GM18868 (cell line): ENCODE data around the gene COL6A3.
A peak's percentile ranks its signal among the peaks of the same experiment; 100 is the strongest.

Experiments
- ATAC-seq: cut with Tn5 transposase; IDR thresholded peaks from one replicate; pipeline ENCODE4 v1.9.1; 2021; ENCODE audit warnings: mild to moderate bottlenecking, moderate library complexity; ENCODE audit not compliant: unreplicated experiment

Gene COL6A3

DNA sequence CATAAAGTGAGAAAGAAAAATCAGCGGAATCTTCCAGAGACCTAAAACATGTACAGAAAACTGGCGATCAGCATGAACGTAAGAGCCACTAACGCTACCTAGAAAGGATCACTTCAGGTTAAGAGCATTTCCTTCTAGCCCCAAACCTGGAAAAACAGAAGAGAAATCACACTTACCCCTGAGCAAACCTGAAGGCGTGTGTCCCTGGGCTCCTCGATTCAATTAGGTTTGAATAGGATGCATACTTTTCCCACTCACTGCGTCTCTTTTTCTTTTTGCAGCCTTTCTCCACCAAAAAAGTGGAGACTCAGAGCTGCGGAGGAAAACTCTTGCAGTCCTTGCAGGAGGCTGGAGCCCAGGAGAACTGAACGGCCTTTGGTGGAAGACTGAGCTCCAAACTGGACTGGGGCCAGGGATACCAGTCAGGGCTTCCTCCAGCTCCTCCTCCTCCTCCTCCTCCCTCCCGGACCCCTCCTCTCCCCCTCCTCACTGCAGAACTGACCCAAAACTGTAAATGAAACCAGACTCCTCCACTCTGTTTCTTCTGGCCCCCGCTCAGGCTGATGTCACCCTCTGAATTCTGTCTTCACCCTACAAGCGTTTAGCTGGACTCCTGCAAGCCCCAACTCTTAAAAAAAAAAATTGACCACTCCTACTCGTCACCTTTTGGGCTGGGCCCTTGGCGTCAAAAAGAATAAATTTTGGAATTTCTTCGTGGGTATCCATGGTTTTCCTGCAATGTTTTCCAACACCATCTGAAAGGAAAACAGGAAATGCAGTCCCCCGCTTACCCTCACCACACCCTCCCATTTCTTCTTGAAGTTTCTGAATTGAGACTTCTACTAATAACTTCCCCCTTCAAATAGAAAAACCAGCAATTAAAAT lies at the start of gene COL6A3:
COL6A3 (minus strand) TSS at position 388 of the 885 bp plus-strand sequence. CDS start 17,347 bp downstream, outside the sequence.
- ATAC-seq = no peak

DNA sequence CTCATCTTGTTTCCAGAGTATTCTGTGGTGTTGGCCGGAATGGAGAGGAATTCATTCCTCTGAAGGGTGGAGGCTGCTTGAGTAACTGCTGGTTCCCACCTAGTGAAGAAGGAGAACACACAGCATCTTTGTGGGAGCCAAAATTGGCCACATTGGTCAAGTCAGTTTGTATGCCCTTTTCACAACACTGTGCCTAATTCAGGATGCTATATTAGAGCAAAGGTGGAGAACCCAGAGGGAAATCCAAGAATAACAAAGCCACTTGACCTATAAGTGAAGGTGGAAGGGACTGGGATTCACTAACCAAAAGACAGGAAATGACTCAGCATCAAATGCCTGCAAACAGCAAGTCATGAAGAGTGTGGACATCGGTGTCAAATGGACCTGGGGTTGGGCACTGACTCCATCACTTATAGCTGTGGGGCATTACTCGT lies 45.8 kb upstream of the COL6A3 start:
- no peak for ATAC-seq

- ATAC-seq = no peak
These were observed 45.3 kb upstream of the COL6A3 start for GRCh38 chr2:237459226-237459625.

GRCh38 chr2:237458519-237458918 lies 44.6 kb upstream of the COL6A3 start:
- ATAC-seq = no peak

GRCh38 chr2:237457388-237457941 lies 43.5 kb upstream of the COL6A3 start:
- ATAC-seq = no peak

GRCh38 chr2:237456200-237456843 lies 42.4 kb upstream of the COL6A3 start:
- ATAC-seq = no peak

DNA sequence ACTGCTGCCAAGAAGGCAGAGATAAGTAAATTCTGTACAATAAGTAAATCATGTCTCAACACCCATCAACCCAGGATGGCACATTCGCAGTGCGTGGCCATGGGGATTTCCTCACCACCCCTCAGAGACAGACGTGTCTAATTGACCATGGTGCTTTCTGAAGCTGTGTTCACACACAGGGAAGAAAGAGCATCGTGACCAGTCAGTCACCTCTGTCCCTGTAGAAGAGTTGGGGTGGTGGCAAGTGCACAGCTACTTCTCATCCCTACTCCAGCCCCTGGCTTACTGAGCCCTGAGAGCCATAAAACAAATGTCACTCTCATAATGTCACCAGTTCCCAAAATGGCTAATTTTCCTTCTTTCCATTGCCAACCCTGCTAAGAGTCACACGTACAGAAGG lies 41.8 kb upstream of the COL6A3 start:
- peak; percentile 72 for ATAC-seq

DNA sequence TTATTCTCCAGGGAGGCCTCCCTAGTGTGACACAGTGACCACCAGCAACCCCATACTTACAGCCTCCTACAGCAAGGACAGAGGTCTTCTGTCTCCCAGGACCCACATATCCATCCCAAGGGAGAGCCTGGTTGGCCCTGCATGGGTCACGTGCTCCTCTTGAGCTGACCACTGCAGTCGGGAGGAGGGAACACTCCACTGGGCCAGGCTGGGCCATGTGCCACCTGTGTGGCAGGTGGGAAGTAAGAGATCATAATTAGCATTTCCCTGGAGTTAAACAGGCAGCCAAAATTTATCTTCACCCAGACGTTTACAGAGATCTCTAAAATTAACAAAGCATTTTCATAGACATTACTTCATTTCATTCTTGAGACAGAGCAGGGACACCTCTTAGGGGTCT lies 39.7 kb upstream of the COL6A3 start:
- ATAC-seq = no peak

DNA sequence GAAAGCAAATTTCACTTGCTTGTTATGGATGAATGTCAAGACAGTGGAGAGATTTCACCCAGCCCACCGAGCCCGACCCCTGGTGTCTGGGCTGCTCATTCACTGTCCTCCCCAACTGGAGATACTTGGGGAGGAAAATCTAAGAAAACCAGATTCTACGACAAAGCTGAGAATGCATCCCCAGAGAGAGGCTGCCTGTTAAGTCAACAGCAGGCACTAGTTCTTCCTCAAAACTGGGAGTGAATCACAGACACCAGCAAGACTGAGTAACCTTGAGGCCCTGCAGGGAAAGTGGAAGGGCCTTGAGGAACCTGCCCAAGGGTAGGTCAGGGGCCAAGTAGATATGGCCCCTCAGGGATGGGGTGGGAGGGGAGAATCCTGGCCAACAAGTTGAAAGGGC lies 38.9 kb upstream of the COL6A3 start:
- ATAC-seq = no peak

DNA sequence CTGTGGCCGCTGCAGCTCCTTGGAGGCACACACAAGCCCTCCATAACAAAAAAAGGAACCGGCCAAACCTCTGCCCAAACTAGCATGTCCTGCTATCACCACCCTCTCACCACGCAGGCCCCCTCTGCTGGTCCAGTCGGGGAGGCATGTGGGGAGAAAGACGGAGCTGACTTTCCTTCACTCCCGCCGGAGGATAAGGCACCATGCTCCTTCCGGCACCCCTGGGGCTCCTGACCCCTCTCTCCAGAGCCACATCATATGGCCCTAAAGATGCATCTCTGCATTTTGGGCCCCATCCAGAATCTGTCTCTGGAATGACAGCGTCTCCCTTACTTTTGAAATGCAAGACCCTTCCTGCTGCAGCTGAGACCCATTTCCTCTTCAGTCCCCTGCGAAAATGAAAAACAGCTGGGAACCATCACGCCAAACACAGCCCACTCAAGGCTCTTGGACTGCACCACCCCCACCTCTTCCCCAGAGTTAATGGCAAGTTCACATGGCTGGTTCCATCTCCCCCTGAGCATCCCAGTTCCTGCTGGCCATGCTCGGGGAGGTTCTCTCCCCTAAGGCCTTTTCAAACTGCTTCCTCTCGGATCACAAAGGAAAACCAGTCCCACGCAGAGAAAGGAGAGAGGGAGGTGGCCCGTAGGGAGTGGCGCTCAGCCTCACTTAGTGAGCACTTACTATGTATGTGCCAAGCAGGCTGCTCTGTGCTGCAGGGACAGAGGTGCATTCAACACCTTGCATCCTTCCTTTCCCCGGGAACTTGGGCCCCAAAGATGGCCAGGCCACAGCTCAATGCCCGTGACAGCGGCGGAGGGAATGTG lies 37.9 kb upstream of the COL6A3 start:
- ATAC-seq = no peak

DNA sequence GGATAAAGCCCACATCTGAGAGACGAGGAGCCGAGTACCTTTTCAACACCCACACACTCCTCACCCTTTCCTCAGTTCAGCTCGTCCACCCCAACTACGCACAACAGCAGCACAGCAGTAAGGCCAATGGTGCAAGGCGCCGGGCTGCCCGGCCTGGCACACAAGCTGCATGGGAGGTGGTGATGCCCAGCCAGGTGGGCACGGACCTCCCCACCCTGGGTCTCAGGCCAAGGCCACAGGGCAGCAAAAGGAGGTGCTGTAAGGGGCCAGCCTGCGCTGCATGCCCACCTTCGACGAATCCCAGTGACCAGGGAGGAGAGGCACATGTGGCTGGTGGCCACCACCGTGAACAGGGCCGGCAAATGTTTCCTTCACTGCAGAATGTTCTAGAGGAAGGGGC lies 36.6 kb upstream of the COL6A3 start:
- no peak for ATAC-seq

- no peak for ATAC-seq
These were observed 36.1 kb upstream of the COL6A3 start for GRCh38 chr2:237450108-237450507.

DNA sequence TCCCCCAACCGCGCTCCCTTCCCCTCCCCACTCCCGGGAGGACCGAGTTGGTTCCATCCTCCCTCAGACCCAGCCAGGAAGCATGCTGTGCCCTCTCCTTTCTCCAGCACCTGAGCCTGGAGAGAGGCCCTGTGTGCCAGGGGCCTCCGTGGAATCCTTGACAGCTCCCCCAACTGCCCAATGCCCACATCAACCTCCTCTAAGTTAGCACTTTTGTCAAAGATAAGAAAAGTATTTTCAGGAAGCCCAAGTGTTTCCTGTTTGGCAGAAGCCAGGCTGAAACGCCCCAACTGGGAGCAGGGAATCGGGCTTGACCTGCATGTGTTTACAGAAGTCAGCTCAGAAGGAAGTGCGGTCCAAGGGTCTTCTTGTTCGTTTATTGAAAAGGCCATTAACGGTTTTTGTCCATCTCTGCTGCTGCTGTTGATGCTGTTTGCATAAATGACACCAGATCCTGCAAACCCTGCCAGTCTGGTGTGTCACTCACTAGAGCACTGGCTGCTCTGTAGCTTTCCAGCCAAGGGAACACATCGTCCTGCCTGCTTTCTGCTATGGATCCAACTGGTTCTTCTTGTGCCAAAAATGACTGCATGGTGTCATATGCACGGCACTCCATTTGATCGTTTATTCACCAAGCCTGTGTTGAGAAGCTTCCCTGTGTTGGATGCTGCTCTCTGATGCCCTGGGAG lies 35.4 kb upstream of the COL6A3 start:
- no peak for ATAC-seq

GRCh38 chr2:237448626-237449025 lies 34.7 kb upstream of the COL6A3 start:
- ATAC-seq = no peak

GRCh38 chr2:237448171-237448570 lies 34.2 kb upstream of the COL6A3 start:
- ATAC-seq = no peak

DNA sequence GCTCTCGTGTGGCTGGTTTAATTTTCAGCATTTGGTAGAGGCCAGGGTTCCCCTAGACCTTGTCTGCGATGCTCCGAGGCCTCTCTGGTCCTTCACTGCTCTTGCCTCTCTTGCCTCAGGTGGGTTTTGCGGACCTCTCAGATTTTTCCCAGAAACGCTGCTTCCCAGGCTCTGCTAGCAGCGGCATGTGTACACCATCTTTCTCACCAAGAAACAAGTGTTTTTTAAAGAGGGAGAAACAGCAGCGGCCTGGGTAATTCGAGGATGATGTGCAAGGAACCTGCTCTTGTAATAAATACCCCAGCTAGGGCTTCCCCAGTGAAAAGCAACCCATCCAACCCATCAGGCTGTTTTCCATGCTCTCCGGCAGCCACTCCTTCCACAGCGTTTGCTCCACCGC lies 33.5 kb upstream of the COL6A3 start:
- no peak for ATAC-seq

DNA sequence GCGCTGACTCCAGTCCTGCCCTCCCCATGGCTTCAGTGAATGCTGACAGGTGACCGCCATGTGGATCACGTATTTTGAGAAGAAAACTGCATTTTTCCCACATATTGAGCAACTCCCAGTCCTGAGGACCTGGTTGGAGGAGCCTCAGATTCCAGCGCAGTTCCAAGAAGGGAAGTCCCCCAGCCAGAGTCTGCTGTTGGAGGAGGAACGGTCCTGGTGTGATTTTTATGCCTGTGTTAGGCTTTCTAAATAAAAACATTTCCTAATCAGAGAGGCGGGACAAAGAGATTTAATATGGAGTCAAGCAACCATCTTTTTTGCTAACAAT lies 32.3 kb upstream of the COL6A3 start:
- no peak for ATAC-seq

- ATAC-seq = no peak
These were observed 31.8 kb upstream of the COL6A3 start for GRCh38 chr2:237445611-237446337.

DNA sequence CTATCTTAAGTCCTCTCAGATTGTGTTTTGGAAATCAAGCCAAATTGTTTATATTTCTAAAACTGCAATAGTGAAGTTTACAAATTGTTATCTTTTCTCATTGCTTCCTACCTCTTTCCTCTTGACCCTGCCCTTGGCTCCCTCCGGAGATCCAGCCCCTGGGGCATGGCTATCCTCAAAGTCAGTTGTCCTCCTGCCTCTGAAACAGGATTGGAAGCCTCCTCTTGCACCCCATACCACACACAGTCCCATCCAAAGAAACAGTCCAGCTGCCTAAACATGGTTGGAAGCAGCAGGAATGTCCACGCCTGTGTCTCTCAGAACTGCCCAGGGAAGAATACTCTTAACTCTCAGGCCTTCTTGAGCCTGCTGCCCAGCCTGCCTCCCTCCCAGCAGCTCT lies 30.1 kb upstream of the COL6A3 start:
- no peak for ATAC-seq
